AG04449 (cell line): ENCODE results near the gene DOCK4.

ENCODE experiments used
- CTCF ChIA-PET: fragments of 350-600 bp; formaldehyde crosslinking; extraction: SDS; loops from one replicate; lab custom pipeline; 2021; ENCODE audit warnings: antibody characterized with exemption; lab: Yijun Ruan, JAX
- POLR2A ChIA-PET: fragments of 400-600, 350-600 bp; formaldehyde crosslinking; extraction: SDS; loops from one replicate; lab custom pipeline; 2020; ENCODE audit warnings: antibody characterized with exemption, inconsistent platforms; lab: Yijun Ruan, JAX
- DNase-seq: peaks from one replicate; pipeline ENCODE4 v3.0.0-alpha.2; 2010; ENCODE audit warnings: low read depth, low spot score
- H3K4me3 ChIP-seq: 2 replicates; pipeline ENCODE4 v1.5.1; 2011; ENCODE audit warnings: low read depth, mild to moderate bottlenecking, control low read depth, low read length
- TF ChIP-seq, protein P1 (sequence below): IDR thresholded peaks from one replicate; pipeline ENCODE4 v1.5.1; 2011; ENCODE audit warnings: mild to moderate bottlenecking, moderate library complexity, low read length, control low read depth, inconsistent platforms; ENCODE audit not compliant: insufficient read depth; ENCODE audit errors: missing control alignments

DOCK4 gene

DNA sequence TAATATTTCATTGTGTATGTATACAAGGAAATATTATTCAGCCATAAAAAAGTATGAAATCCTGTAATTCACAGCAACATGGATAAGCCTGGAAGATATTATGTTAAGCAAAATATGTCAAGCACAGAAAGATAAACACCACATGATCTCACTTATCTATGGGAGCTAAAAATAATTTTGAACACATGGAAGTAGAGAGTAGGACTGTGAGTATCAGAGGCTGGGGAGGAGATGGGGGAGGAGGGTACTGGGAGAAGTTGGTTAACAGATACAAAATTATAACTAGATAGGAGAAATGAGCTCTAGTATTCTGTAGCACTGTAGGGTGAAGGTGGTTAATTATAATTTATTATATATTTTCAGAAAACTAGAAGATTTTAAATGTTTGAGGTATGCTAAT, 132.7 kb downstream of the DOCK4 start:
- no peak for DNase-seq
- CTCF ChIA-PET = no interaction called here
- TF ChIP-seq, protein P1, sequence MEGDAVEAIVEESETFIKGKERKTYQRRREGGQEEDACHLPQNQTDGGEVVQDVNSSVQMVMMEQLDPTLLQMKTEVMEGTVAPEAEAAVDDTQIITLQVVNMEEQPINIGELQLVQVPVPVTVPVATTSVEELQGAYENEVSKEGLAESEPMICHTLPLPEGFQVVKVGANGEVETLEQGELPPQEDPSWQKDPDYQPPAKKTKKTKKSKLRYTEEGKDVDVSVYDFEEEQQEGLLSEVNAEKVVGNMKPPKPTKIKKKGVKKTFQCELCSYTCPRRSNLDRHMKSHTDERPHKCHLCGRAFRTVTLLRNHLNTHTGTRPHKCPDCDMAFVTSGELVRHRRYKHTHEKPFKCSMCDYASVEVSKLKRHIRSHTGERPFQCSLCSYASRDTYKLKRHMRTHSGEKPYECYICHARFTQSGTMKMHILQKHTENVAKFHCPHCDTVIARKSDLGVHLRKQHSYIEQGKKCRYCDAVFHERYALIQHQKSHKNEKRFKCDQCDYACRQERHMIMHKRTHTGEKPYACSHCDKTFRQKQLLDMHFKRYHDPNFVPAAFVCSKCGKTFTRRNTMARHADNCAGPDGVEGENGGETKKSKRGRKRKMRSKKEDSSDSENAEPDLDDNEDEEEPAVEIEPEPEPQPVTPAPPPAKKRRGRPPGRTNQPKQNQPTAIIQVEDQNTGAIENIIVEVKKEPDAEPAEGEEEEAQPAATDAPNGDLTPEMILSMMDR = no peak
- no peak overlapping the region for H3K4me3 ChIP-seq
- POLR2A ChIA-PET = no interaction called here

DNA sequence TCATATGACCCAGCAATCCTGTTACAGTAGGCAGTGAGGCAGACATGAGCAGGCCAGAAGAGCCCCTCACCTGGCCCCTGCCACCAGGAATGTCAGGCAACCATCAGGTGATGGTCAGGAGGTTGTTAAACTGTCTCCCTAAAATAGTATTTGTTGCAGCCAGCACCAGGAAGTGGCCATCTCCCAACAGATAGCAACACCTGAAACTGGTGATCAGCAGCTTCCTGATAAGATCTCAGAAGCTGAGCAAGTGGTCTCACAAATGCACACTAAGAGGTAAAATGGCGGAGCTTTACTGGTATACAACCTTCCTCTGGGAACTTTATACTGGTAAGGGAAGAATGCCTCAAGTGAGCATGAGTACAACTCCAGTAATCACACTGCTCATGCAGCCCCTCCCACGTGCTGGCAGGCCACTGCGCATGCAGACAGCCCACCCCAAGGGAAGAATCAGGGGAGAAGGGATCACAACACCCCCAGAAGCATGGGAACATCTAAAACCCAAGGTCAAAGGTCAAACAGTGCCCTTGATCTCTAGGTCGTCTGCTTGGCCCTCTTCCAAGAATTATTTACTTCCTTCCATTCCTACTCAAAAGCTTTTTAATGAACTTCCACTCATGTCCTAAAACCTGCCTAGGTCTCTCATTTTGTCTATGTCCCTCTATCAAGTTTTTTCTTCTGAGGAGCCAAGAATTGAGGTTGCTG, 133.5 kb downstream of the DOCK4 start:
- ChIA-PET CTCF (interaction anchor here (0.6 kb wide), 1 partner anchor 15 kb away, joined by 3 read pairs; no protein-coding TSS in a partner anchor), POLR2A (no interaction called here)
- DNase-seq = no peak
- TF ChIP-seq, protein P1 = no peak
- H3K4me3 ChIP-seq = no peak overlapping the region

DNA sequence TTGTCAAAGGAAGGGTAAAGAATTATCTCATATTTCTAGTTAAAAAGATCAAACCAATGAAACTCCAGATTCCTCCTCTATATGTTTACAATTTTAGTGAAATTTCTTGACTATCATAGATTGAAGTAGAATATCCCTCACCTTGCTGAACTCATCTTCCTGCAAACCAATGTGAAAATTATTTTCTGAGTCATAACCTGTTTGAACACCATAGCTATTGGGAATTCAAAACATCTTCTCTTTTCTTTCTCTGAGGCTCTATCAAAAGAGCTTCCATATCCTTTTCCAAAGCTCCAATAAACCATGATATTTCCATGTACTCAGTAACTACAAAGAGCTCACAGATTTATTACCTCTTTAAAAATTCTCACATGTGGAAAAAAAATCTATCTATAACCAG, 134.3 kb downstream of the DOCK4 start:
- ChIA-PET CTCF (no interaction called here), POLR2A (no interaction called here)

DNA sequence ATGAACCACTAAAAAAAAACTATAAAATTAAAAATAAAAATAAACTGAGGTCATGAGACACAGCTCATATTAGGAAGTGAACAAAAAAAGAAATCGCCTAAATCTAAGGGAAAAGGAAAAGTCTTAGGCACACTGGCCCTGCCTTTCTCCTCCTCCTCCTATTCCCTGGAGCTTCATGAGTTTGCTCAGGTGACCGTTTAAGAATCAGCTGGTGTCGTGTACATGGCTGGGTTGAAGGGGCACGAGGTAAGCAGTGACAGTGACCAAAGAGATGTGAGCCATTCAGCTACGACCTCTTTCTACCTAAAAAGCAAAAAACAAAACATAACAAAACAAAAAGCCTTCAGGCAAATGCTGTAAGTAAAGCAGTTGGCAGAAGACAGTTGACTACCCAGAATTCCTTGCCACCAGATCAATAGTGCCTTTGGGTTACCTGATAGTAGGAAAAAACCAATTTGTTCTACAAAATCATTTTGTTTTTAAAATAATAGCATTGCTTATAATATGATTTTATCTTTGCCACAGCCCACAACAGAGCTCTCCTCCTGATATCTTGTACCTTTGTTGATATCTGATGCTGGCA, 135.4 kb downstream of the DOCK4 start:
- no peak for DNase-seq
- POLR2A ChIA-PET = no interaction called here
- TF ChIP-seq, protein P1 = no peak

More for the DNA sequence above, 134.3 kb downstream of the DOCK4 start:
- no peak overlapping the region for H3K4me3 ChIP-seq
- DNase-seq = no peak
- TF ChIP-seq, protein P1 = no peak

DNA sequence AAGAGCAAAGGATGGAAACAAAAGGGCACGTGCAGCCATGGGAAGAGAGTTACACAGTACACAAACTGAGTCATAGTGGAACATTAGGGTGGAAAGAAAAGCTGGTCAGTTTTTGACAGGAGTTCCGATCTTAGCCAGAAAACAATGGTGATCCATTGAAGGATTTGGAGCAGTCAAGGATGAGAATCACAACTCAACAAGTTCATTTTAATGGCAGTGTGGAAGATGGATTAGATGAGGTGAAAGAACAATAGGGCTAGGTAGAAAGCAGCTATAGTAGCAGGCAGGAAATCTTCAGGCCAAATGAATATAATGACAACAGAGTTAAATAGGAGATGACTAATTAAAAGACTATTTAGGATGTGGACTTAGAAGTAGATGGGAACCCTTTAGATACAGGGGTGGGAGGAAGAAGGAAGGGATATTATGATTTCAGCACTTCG, 136.3 kb downstream of the DOCK4 start:
- H3K4me3 ChIP-seq = no peak overlapping the region
- POLR2A ChIA-PET = no interaction called here
- TF ChIP-seq, protein P1 = no peak
- CTCF ChIA-PET = interaction anchor here (0.9 to 1.1 kb wide), 2 partner anchors 10 to 16 kb away, joined by 3 to 4 read pairs; no protein-coding TSS in a partner anchor
- DNase-seq = no peak

More for the DNA sequence above, 135.4 kb downstream of the DOCK4 start:
- H3K4me3 ChIP-seq = no peak overlapping the region
- CTCF ChIA-PET = interaction anchor here (0.7 to 1.1 kb wide), 2 partner anchors 15 to 37 kb away, joined by 3 read pairs; no protein-coding TSS in a partner anchor

DNA sequence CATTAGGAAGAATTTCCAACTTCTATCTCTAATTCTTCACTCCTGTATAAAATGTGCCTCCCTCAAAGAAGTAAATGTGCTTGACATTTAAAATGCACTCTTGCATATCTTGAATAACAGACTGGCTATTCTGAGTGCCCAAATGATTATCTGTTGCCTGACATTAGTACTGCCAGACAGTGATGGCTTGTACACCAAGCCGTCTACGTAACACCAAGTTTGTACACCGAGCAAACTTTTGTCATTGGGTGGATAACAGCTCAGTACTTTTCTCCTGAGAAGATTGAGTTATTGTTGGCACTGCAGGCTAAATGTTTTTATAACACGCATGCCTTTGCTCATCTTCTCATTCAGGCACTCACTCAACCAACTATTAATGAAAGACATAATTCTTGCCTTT, 137.2 kb downstream of the DOCK4 start:
- POLR2A ChIA-PET = no interaction called here
- H3K4me3 ChIP-seq = no peak overlapping the region
- no peak for DNase-seq
- CTCF ChIA-PET = interaction anchor here (0.9 kb wide), 1 partner anchor 11 kb away, joined by 4 read pairs; no protein-coding TSS in a partner anchor
- TF ChIP-seq, protein P1 = no peak
